Nucleus accumbens (tissue), 56 donors: ENCODE data around the gene EDARADD.
"Not testable (repeated sequence)": the region's sequence is repeated elsewhere in the genome, so short reads cannot be mapped to it uniquely, and the experiment has no call there.

Experiments used
- DNase-seq, 56 donors: peaks; one replicate each; lab custom pipeline; 2025; lab: John Stamatoyannopoulos, UW

The EDARADD gene

DNA sequence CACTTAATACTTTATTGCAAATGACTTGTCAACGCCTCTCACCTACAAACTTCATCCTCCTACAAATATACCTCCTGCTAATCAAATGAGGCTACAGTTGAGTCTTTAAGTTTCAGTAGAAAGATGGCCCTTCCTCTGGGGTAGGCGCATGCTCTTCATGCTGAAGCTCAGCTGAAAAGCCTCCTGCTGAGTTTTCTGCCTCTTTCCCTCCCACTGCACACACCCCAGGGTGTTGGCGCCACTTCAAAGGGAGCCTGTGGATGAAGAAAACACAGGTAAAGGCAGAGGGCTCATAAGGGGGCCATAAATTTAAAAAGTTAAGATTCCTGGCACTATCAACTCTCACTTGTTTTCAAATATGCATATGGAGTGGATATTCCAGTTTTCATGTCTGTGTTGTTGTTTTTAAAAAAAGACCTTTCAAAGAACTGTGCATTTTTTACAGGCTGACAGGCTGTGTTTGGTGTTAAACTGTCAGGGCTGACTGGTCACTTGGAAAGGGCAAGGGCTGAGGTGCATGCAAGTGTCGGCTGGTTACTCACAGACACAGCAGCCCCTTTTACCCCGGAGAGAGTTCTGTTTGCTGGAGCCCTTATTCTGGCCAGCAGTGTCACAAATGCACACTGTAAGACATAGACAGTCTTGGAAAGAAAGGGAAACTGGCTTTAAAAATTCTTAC is 86.8 kb downstream of the EDARADD start:
- no peak for DNase-seq

GRCh38 chr1:236484310-236484971 is 90.4 kb downstream of the EDARADD start:
- DNase-seq, result peak in 5 of 56 donors; percentile 0 to 34 (median 4)

DNA sequence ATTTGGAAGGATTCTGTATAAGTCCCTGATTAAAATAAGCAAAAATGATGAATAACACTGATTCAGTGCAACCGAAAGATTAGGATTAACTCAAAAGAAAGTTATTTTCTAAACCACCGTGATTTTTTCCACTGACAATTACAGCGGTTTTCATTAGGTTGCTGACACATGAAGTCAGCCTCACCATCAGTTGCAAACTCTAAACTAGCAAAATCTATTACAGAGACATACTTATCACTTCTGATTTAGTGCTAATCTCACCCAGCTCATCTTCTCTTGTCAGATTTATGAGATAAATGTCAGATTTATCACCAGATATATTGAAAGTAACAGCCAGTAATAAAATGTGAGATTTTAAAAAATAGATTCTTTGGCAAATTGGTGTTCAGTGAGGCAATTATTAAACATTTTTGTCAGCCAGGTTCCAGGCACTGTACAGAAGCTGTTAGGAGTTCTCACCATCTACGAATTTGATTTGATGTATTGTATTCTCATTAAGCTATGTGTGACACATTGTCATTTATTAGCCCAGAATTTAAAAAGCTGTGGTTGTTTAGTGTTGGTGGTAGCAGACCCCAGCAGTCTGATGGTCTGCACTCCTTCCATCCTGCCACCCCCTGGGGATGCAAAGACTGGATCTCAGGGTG is 92.4 kb downstream of the EDARADD start:
- no peak for DNase-seq

DNA sequence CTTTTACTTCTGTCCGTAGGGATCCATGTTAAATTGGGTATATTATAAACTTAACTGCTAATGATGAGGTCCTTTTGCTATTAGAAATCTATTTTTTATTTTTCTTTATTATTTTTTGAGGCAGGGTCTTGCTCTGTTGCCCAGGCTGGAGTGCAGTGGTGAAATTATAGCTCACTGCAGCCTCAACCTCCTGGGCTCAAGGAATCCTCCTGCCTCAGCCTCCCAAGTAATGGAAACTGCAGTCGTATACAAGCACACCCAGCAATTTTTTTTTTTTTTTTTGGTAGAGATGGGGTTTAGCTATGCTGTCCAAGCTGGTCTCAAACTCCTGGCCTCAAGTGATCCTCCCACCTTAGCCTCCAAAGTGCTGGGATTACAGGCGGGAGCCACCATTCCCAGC is 95.1 kb downstream of the EDARADD start:
- DNase-seq, result not testable (repeated sequence)

GRCh38 chr1:236489710-236490377 is 95.8 kb downstream of the EDARADD start:
- DNase-seq, result peak in 2 of 56 donors; percentile 6 to 8

DNA sequence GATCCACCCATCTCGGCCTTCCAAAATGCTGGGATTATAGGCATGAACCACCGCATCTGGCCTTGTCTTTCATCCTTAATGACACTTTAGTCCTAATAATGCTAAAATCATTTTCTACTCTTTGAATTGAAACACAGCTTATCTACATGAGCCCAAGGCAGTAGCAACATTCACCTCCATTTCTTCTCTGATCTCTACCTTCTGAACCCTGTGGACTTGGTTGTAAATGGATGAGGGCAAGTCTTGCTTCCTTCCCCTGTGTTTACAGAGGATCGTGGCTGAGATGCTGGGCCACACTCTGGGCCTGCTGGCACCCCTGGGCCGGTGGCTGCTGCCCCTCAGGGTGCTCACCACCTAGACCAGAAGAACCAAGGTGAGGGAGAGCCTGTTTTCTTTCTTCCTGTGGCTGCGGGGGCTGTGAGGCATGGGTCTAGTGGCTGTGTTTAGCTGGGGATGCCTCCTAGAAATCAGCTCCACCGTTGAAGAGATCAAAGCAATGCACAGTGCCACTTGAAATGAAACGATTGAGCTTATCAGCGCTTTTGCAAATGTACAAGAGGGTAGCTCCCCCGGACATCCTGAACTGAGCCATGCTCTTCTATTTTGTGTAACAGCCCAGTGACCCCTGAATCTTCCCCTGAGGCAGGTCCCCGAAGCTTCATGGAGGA is 97.5 kb downstream of the EDARADD start:
- no peak for DNase-seq

DNA sequence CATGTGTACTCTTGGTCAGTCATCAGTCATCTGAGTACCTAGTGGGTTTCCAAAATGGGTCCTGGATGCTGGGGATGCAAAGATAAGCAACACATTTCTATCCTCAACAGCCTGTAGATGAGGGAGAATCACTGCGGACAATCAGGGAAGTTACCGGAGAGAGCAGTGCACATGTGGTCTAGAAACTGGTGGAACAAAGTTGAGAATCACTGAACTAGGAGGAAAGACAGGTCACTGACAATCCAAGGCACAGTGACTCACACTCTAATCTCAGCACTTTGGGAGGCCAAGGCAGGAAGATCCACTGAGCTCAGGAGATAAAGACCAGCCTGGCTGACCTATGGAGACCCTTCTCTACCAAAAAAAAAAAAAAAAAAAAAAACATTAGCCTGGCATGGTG is 98.3 kb downstream of the EDARADD start:
- no peak for DNase-seq

GRCh38 chr1:236494082-236494481 is 100.0 kb downstream of the EDARADD start:
- DNase-seq, result no peak

DNA sequence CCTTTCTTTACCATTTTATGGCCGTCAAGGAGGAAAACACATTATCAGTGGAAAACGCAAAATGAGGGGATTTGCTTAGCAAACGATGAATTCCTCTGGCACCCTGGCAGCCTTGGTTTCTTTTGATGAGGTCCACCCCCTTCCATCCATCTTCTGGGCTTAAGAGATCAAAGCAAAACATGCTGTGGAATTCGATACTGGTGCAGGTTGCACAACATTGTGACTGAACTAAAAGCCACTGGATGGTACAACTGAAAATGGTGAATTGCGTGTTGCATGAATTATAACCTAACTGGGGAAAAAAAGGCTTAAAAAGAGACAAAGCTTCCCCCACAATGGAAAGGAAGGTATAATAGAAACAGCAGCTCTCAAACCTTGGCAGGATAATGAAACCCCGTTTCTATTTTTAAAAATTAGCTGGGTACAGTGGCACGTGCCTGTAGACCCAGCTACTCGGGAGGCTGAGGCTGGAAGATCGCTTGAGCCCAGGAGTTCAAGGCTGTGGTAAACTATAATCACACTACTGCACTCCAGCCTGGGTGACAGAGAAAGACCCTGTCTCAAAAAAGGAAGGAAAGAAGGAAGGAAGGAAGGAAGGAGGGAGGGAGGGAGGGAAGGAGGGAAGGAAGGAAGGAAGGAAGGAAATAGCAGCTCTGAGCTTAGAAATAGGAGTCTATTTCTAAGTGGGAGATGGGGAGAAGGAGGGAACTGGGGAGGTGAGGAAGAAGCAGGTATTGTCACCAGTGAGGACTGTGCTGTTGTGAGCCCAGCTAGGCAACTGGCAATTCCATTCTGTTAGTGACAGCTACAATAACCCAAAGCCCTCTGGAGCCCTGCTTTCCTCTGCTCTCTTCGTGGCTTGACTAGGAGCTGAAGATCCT is 100.7 kb downstream of the EDARADD start:
- no peak for DNase-seq

GRCh38 chr1:236495467-236496112 is 101.5 kb downstream of the EDARADD start:
- no peak for DNase-seq

GRCh38 chr1:236497908-236498307 is 103.8 kb downstream of the EDARADD start:
- no peak for DNase-seq

GRCh38 chr1:236501093-236501492 is 107.0 kb downstream of the EDARADD start:
- DNase-seq, result no peak

- no peak for DNase-seq
These were observed 108.5 kb downstream of the EDARADD start for GRCh38 chr1:236502579-236502971.

DNA sequence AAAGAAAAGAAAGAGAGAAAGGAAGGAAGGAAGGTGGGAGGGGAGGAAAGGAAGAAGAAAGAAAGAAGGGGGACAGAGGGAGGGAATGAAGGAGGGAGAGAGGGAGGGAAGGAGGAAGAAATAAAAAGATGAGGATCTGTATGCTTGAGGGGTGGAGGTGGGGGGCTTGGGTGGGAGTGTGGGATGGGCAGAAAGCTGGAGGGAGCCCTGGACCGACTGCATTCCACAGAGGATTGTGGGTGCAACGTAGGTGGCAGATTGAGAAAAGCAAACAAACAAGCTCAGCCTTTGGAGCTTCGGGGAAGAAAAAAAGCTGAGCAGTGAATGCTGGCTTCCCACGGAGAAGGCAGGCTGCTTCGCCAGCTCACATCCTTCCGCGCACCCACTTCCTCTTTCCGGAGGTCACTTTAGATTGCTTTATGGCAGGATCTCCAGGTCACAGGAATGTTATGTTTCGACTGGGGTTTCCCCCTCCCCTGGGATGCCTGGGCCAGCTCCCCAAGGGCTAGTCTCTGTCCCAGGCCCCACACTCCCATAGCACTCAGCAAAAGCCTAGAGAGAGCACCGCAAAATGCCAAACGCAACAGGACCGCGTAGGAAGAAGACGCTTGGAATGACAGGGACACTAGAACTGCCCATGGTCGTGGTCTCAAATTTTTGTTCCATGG is 109.0 kb downstream of the EDARADD start:
- DNase-seq, result peak in 18 of 56 donors; percentile 2 to 38 (median 10)

DNA sequence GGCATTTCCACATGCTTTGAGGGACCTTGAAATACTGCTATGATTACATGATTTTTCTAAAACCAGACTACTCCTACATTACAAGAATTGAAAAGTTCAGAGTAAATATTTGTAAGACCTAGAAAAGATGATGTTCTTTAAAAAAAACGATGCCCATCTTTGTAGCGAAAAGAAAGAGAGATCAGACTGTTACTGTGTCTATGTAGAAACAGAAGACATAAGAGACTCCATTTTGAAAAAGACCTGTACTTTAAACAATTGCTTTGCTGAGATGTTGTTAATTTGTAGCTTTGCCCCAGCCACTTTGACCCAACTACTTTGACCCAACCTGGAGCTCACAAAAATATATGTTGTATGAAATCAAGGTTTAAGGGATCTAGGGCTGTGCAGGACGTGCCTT is 110.3 kb downstream of the EDARADD start:
- not testable (repeated sequence) for DNase-seq

- DNase-seq, result no peak
These were observed 113.1 kb downstream of the EDARADD start for GRCh38 chr1:236507022-236507700.

- no peak for DNase-seq
These were observed 114.5 kb downstream of the EDARADD start for GRCh38 chr1:236508593-236509027.

- DNase-seq, result no peak
These were observed 115.1 kb downstream of the EDARADD start for GRCh38 chr1:236509203-236509602.
